HepG2 (cell line): ENCODE results near the gene BBOX1. TPM values are rescaled to one million over a fixed set of nuclear protein-coding genes. Genes with fewer than 3 reads are reported as not detected.

Source experiments
- ATAC-seq: fragments of 200-7000 bp; cut with Tn5 transposase; 3 replicates; pipeline ENCODE4 v1.9.1; 2020; ENCODE audit warnings: mild to moderate bottlenecking, moderate library complexity
- BruUV-seq: library from RNA; stranded (reverse); fragments of 400-500 nt; replicated peaks from 2 replicates; lab custom pipeline; 2021; lab: Mats Ljungman, UMichigan
- CTCF ChIA-PET: fragments of 300-600 bp; formaldehyde crosslinking; extraction: SDS; loops from one replicate; lab custom pipeline; 2021; ENCODE audit warnings: low total read pairs, inconsistent platforms, low intra/inter-chr PET ratio; lab: Yijun Ruan, JAX
- POLR2A ChIA-PET: fragments of 350-600 bp; sonication (Branson Sonifier 250); formaldehyde crosslinking; loops from one replicate; lab custom pipeline; 2020; ENCODE audit warnings: antibody characterized with exemption, inconsistent platforms; lab: Yijun Ruan, JAX
- DNase-seq: peaks from one replicate; pipeline ENCODE4 v3.0.0-alpha.2; 2015; ENCODE audit warnings: low spot score
- FAIRE-seq: peaks from 3 replicates; lab custom pipeline; 2011; peaks lifted over from hg19 to GRCh38; lab: Jason Lieb, UNC
- H2AFZ ChIP-seq: one replicate; pipeline ENCODE4 v1.6.1; 2011; ENCODE audit warnings: low read length, inconsistent platforms
- H3K27ac ChIP-seq: fragments of 300-600 bp; 3 replicates; pipeline ENCODE4 v1.8.0; 2011; ENCODE audit warnings: mixed run types, mild to moderate bottlenecking, mixed read lengths, low read length, inconsistent platforms; ENCODE audit not compliant: insufficient read depth; ENCODE audit errors: extremely low read length
- H3K27me3 ChIP-seq, 2 experiments: fragments of 200-600 bp in 1 of 2; 2 replicates in 1 of 2; 3 replicates in 1 of 2; pipeline versions ENCODE4 v1.6.0 to v1.8.0; 2011; ENCODE audit warnings: low read length in 2 of 2, mild to moderate bottlenecking in 2 of 2, moderate library complexity in 2 of 2, inconsistent platforms in 1 of 2; ENCODE audit not compliant: insufficient read depth in 2 of 2, control insufficient read depth in 1 of 2
- H3K36me3 ChIP-seq, 2 experiments: fragments of 200-600 bp in 1 of 2; replicated peaks in 1 of 2; 2 replicates in 1 of 2; 3 replicates in 1 of 2; pipeline versions ENCODE4 v1.5.1 to v1.8.0; 2011; ENCODE audit warnings: low read length in 2 of 2, inconsistent platforms in 1 of 2; ENCODE audit not compliant: insufficient read depth in 2 of 2, control insufficient read depth in 1 of 2
- H3K4me1 ChIP-seq: 2 replicates; pipeline ENCODE4 v1.5.1; 2012; ENCODE audit warnings: low read length, inconsistent platforms; ENCODE audit not compliant: insufficient read depth
- H3K4me2 ChIP-seq: 2 replicates; pipeline ENCODE4 v1.6.0; 2011; ENCODE audit warnings: low read depth, low read length, inconsistent platforms
- H3K4me3 ChIP-seq, 3 experiments: fragments of 200-600 bp in 1 of 3; sonication (generic), shearing (Covaris generic) in 1 of 3; replicated peaks in 1 of 3; 2 replicates each; pipeline ENCODE4 v1.5.1; 2011 to 2016; ENCODE audit warnings: low read length in 3 of 3, inconsistent platforms in 2 of 3, low read depth in 2 of 3, mild to moderate bottlenecking in 2 of 3, control low read depth in 1 of 3, mixed read lengths in 1 of 3; ENCODE audit not compliant: insufficient read depth in 1 of 3
- H3K79me2 ChIP-seq: one replicate; pipeline ENCODE4 v1.6.1; 2011; ENCODE audit warnings: low read length, inconsistent platforms; ENCODE audit not compliant: insufficient read depth
- H3K9ac ChIP-seq: 2 replicates; pipeline ENCODE4 v1.6.0; 2011; ENCODE audit warnings: mild to moderate bottlenecking, low read depth, low read length, inconsistent platforms; ENCODE audit not compliant: insufficient read depth
- H3K9me3 ChIP-seq: 2 replicates; pipeline ENCODE4 v1.5.1; 2012; ENCODE audit warnings: mild to moderate bottlenecking, low read length
- H4K20me1 ChIP-seq: 2 replicates; pipeline ENCODE4 v1.6.0; 2011; ENCODE audit warnings: inconsistent platforms, mild to moderate bottlenecking, low read length, moderate library complexity; ENCODE audit not compliant: insufficient read depth
- ATF4 ChIP-seq, 2 experiments: fragments of 450-650 bp in 1 of 2; sonication (generic) in 1 of 2; formaldehyde crosslinking; IDR thresholded peaks; 2 replicates each; pipeline versions ENCODE4 v1.5.0 to v1.8.0; 2020 to 2022; ENCODE audit warnings: mild to moderate bottlenecking in 1 of 2, missing genetic modification reagents in 1 of 2
- CENPBD1 ChIP-seq: sonication (generic); formaldehyde crosslinking; IDR thresholded peaks from 2 replicates; pipeline ENCODE4 v1.8.0; 2022; ENCODE audit warnings: missing genetic modification reagents, low read depth, mild to moderate bottlenecking, borderline replicate concordance
- HDAC2 ChIP-seq: sonication (generic); formaldehyde crosslinking; IDR thresholded peaks from 2 replicates; pipeline ENCODE4 v1.4.0; 2020; ENCODE audit warnings: missing genetic modification reagents
- HMGA1 ChIP-seq: sonication (generic); formaldehyde crosslinking; conservative IDR thresholded peaks from 2 replicates; pipeline ENCODE4 v1.4.0; 2020; ENCODE audit warnings: missing genetic modification reagents
- JDP2 ChIP-seq: sonication (generic); formaldehyde crosslinking; IDR thresholded peaks from 2 replicates; pipeline ENCODE4 v1.8.1; 2022; ENCODE audit warnings: missing genetic modification reagents, borderline replicate concordance
- NFATC3 ChIP-seq: sonication (generic); formaldehyde crosslinking; IDR thresholded peaks from 2 replicates; pipeline ENCODE4 v1.5.1; 2020; ENCODE audit warnings: mild to moderate bottlenecking, missing genetic modification reagents
- PAF1 ChIP-seq: IDR thresholded peaks from 2 replicates; pipeline ENCODE4 v1.6.1; 2016; ENCODE audit warnings: missing genetic modification reagents, missing compliant biosample characterization
- SRY ChIP-seq: sonication (generic); formaldehyde crosslinking; IDR thresholded peaks from 2 replicates; pipeline ENCODE4 v1.8.0; 2022; ENCODE audit warnings: mild to moderate bottlenecking, missing genetic modification reagents
- TFDP2 ChIP-seq: sonication (generic); formaldehyde crosslinking; IDR thresholded peaks from 2 replicates; pipeline ENCODE4 v1.4.0; 2020; ENCODE audit warnings: missing genetic modification reagents
- THYN1 ChIP-seq: sonication (generic); formaldehyde crosslinking; IDR thresholded peaks from 2 replicates; pipeline ENCODE4 v1.8.1; 2023; ENCODE audit warnings: low read depth, mild to moderate bottlenecking, moderate library complexity, missing genetic modification reagents, borderline replicate concordance
- ZFP36L1 ChIP-seq: sonication (generic); formaldehyde crosslinking; IDR thresholded peaks from 2 replicates; pipeline ENCODE4 v1.8.0; 2022; ENCODE audit warnings: mild to moderate bottlenecking, missing genetic modification reagents, moderate library complexity
- ZNF33B ChIP-seq: sonication (generic); formaldehyde crosslinking; IDR thresholded peaks from 2 replicates; pipeline ENCODE4 v1.5.1; 2020; ENCODE audit warnings: mild to moderate bottlenecking, missing genetic modification reagents
- ZNF562 ChIP-seq: sonication (generic); formaldehyde crosslinking; IDR thresholded peaks from 2 replicates; pipeline ENCODE4 v1.8.0; 2022; ENCODE audit warnings: missing genetic modification reagents, borderline replicate concordance
- ZNF720 ChIP-seq: sonication (generic); formaldehyde crosslinking; IDR thresholded peaks from 2 replicates; pipeline ENCODE4 v1.4.0; 2020; ENCODE audit warnings: missing genetic modification reagents
- ZNF792 ChIP-seq: IDR thresholded peaks from 2 replicates; pipeline ENCODE4 v1.6.1; 2016
- ZSCAN30 ChIP-seq: sonication (generic); formaldehyde crosslinking; IDR thresholded peaks from 2 replicates; pipeline ENCODE4 v1.5.0; 2020; ENCODE audit warnings: mild to moderate bottlenecking, missing genetic modification reagents
- ZZZ3 ChIP-seq: sonication (generic); formaldehyde crosslinking; IDR thresholded peaks from 2 replicates; pipeline ENCODE4 v1.4.0; 2020; ENCODE audit warnings: missing genetic modification reagents, mild to moderate bottlenecking, borderline replicate concordance
- WGBS: methylation state at CpG from one replicate; pipeline ENCODE4 v1.1.6; 2017; ENCODE audit warnings: low lambda C conversion rate; 5-methylcytosine and 5-hydroxymethylcytosine counted together
- in situ Hi-C: cut with HindIII; loops from 2 replicates; pipeline ENCODE4 v1.10.0; 2017; ENCODE audit warnings: low pct_unique_long_range_greater_than_20kb; ENCODE audit not compliant: extremely low pct_ligation_motif_present
- intact Hi-C: fragments of 100-400 bp; cut with micrococcal nuclease; formaldehyde crosslinking; loops from one replicate; pipeline ENCODE4 v1.10.0; 2022; ENCODE audit not compliant: unreplicated experiment
- polyA plus RNA-seq, 8 experiments: library from polyadenylated mRNA; depleted of rRNA in 3 of 8; stranded (reverse) in 7 of 8; unstranded in 1 of 8; fragments of >200 nt; fragmentation: Illumina TruSeq in 4 of 8; extraction: Trizol in 4 of 8; gene quantifications; 2 replicates each; pipeline versions ENCODE4 v1.2.1 to v1.2.3, GENCODE V29; 2011 to 2016; ENCODE audit warnings: low read depth in 4 of 8, missing spikeins in 1 of 8, mixed read lengths in 1 of 8; ENCODE audit not compliant: insufficient read depth in 1 of 8
- total RNA-seq, 5 experiments: library from RNA; depleted of rRNA; stranded (reverse); fragments of >200 nt; fragmentation: Illumina TruSeq; extraction: Trizol; gene quantifications; 2 replicates each; pipeline ENCODE4 v1.2.3, GENCODE V29; 2016; ENCODE audit warnings: low read depth in 1 of 5
- TF ChIP-seq, protein P1 (sequence below): sonication (generic); formaldehyde crosslinking; IDR thresholded peaks from 2 replicates; pipeline ENCODE4 v1.4.0; 2020; ENCODE audit warnings: missing genetic modification reagents, borderline replicate concordance

The BBOX1 gene
- total and polyA plus RNA-seq, 2 of the 13 experiments (the other 11 are each of a cell fraction or from before 2014, with no cell fraction given): not detected

DNA sequence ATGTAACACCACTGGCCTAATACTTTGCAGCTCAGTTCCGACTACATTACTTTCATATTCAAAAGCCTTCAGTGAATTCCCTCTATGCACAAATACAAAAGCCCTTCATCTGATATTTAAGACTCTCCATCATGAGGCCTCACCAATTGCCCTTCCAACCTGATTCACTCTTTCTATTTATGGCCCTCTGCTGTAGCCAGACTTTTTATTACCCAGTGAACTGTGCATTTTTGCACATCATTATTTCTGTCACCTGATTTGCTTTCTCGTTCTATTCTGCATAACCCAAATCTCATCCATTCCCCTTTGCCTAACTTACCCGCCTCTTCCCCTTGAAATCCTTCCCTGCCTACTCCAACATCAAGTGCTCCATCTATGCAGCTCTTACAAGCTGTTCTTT is 78.3 kb downstream of the BBOX1 start:
- H3K4me2 ChIP-seq: no peak overlapping the region
- in situ Hi-C loops (no loop called here), intact Hi-C loops (no loop called here)
- no peaks in the 10 kb centered on the region for H3K9me3 ChIP-seq
- H3K9ac ChIP-seq: no peak overlapping the region
- no peaks in the 10 kb centered on the region for H3K79me2 ChIP-seq
- no peak overlapping the region for H3K27ac ChIP-seq
- CTCF ChIA-PET: no interaction called here
- no TSS peak for BruUV-seq
- POLR2A ChIA-PET: no interaction called here
- no peak for ATAC-seq
- H4K20me1 ChIP-seq: no peaks in the 10 kb centered on the region
- TF ChIP-seq TFDP2 (CRISPR knock-in tag): no peak
- no peak for TF ChIP-seq HDAC2 (CRISPR knock-in tag)
- no peak for TF ChIP-seq NFATC3
- TF ChIP-seq ZSCAN30 (CRISPR knock-in tag): no peak
- TF ChIP-seq ZNF562: no peak
- TF ChIP-seq, all 625 proteins: peak for 0
- Histone ChIP-seq H3K4me3 (no peak overlapping the region), H3K4me1 (no peaks in the 10 kb centered on the region), H2AFZ (no peak overlapping the region), H3K27me3 (no peaks in the 10 kb centered on the region), H3K36me3 (no peaks in the 10 kb centered on the region)
- FAIRE-seq (no peak), DNase-seq (no peak)
- 3% methylated on average over 3 of the region's 3 CpGs for WGBS

- BruUV-seq: no TSS peak
- no peak for FAIRE-seq
- POLR2A ChIA-PET: no interaction called here
- Histone ChIP-seq H3K27ac (no peak overlapping the region), H3K36me3 (no peaks in the 10 kb centered on the region), H3K79me2 (no peaks in the 10 kb centered on the region), H3K9me3 (no peaks in the 10 kb centered on the region), H3K27me3 (no peaks in the 10 kb centered on the region), H3K4me3 (no peak overlapping the region), H3K4me1 (no peaks in the 10 kb centered on the region), H3K9ac (no peak overlapping the region), H4K20me1 (no peaks in the 10 kb centered on the region), H3K4me2 (no peak overlapping the region), H2AFZ (no peak overlapping the region)
- ATAC-seq: no peak
- no peak for DNase-seq
- intact Hi-C loops: no loop called here
- CTCF ChIA-PET: no interaction called here
- in situ Hi-C loops: no loop called here
- no peak for TF ChIP-seq ZZZ3
- TF ChIP-seq ZNF33B (CRISPR knock-in tag): no peak
- no peak for TF ChIP-seq HMGA1 (CRISPR knock-in tag)
- no peak for TF ChIP-seq ZNF720 (CRISPR knock-in tag)
- TF ChIP-seq CENPBD1: no peak
- no peak for TF ChIP-seq SRY
- TF ChIP-seq ATF4 (CRISPR knock-in tag; IDR thresholded peaks at IDR 0.05): no peak
- TF ChIP-seq THYN1 (CRISPR knock-in tag): no peak
- no peak for TF ChIP-seq ZFP36L1
- no peak for TF ChIP-seq JDP2 (CRISPR knock-in tag)
- no peak for TF ChIP-seq ZNF792 (CRISPR knock-in tag)
- TF ChIP-seq, protein P1, sequence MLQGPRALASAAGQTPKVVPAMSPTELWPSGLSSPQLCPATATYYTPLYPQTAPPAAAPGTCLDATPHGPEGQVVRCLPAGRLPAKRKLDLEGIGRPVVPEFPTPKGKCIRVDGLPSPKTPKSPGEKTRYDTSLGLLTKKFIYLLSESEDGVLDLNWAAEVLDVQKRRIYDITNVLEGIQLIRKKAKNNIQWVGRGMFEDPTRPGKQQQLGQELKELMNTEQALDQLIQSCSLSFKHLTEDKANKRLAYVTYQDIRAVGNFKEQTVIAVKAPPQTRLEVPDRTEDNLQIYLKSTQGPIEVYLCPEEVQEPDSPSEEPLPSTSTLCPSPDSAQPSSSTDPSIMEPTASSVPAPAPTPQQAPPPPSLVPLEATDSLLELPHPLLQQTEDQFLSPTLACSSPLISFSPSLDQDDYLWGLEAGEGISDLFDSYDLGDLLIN: no peak
- no peak for TF ChIP-seq PAF1 (CRISPR knock-in tag)
Observed at GRCh38 chr11:27119396-27119795, 78.8 kb downstream of the BBOX1 start.
